HEK293T (cell line): ENCODE data around the gene ABCB1.

Experiments
- ELF4 ChIP-seq: fragments of 450-650 bp; IDR thresholded peaks from 2 replicates; pipeline ENCODE4 v1.6.1; 2017; ENCODE audit warnings: antibody characterized with exemption
- FOXA1 ChIP-seq: fragments of 450-650 bp; IDR thresholded peaks from 2 replicates; pipeline ENCODE4 v1.6.1; 2016; ENCODE audit warnings: mild to moderate bottlenecking
- FOXK2 ChIP-seq: fragments of 450-650 bp; IDR thresholded peaks from 2 replicates; pipeline ENCODE4 v1.6.1; 2016; ENCODE audit warnings: mild to moderate bottlenecking
- FOXM1 ChIP-seq: fragments of 450-650 bp; IDR thresholded peaks from 2 replicates; pipeline ENCODE4 v1.6.1; 2017; ENCODE audit warnings: mild to moderate bottlenecking, borderline replicate concordance
- LEF1 ChIP-seq: fragments of 450-650 bp; IDR thresholded peaks from 2 replicates; pipeline ENCODE4 v1.6.1; 2017; ENCODE audit warnings: mild to moderate bottlenecking, borderline replicate concordance
- PKNOX1 ChIP-seq: fragments of 450-650 bp; IDR thresholded peaks from 2 replicates; pipeline ENCODE4 v1.6.1; 2016
- SP1 ChIP-seq: fragments of 450-650 bp; IDR thresholded peaks from 2 replicates; pipeline ENCODE4 v1.6.1; 2017
- SUZ12 ChIP-seq: fragments of 450-650 bp; IDR thresholded peaks from 2 replicates; pipeline ENCODE4 v1.6.1; 2016; ENCODE audit warnings: mild to moderate bottlenecking
- ZNF384 ChIP-seq: fragments of 450-650 bp; IDR thresholded peaks from 2 replicates; pipeline ENCODE4 v1.6.1; 2016

DNA sequence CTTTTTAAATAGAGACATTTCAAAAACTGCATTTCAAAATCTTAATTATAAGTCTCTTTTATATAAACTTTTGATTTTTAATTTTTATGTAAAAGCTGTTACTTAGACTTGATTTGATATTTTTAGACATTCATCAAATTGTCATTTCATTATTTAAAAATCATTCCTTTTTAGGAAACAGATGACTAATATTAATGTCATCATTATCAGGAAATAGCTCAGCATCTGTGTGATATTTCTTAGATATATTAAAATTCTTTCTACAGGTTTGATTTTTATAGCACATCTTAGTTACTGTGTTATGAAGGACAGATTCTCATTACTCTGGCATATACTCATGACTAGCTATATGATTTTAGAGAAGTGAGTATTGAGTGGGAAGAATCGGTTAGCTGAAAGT lies 44.8 kb upstream of the ABCB1 start:
- TF ChIP-seq SP1 (no peak), PKNOX1 (no peak), FOXK2 (no peak), FOXA1 (no peak), SUZ12 (no peak), FOXM1 (no peak), ELF4 (no peak), LEF1 (no peak), ZNF384 (no peak)
